GM18517 (cell line): ENCODE results near the gene SFMBT2.
"Not testable (repeated sequence)": the region's sequence is repeated elsewhere in the genome, so short reads cannot be mapped to it uniquely, and the experiment has no call there.

ENCODE experiments used
- ATAC-seq: cut with Tn5 transposase; IDR thresholded peaks from one replicate; pipeline ENCODE4 v1.9.1; 2021; ENCODE audit warnings: mild to moderate bottlenecking, moderate library complexity; ENCODE audit not compliant: unreplicated experiment

Gene SFMBT2

GRCh38 chr10:7193369-7193768 is 217.5 kb downstream of the SFMBT2 start:
- no peak for ATAC-seq

DNA sequence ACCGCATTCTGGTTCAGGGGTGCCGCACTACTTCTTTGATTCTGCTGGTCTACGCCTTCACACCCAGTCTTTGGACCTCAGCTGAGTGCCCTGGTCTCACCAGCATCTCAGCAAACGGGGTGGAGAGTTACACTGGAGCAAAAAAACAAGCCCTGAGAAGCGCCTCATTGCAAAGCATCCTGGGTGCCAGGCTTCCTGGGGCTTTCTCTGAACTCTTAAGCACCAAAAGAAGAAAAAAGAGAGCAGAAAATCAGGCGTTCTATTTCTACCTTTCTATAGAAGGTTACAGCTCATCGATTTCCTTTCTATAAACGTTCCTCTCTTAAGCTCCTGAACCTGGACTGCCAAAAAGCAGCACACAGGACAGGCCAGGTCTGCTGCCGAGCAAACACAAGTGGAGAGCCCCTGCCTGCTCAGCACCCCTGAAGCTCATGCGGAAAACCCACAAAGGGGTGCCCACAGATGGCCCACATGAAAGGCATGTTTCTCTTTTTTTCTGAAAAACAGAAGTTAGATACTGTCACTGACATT is 217.9 kb downstream of the SFMBT2 start:
- no peak for ATAC-seq

- ATAC-seq, result no peak
Observed at GRCh38 chr10:7192061-7192460, 218.8 kb downstream of the SFMBT2 start.

DNA sequence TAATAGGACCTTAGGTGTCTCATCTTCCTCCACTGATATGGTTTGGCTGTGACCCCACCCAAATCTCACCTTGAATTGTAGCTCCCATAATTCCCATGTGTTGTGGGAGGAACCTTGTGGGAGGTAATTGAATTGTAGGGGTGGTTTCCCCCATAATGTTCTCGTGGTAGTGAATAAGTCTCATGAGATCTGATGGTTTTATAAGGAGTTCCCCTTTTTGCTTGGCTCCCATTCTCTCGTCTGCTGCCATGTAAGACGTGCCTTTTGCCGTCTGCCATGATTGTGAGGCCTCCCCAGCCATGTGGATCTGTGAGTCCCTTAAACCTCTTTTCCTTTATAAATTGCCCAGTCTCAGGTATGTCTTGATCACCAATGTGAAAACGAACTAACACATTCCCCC is 220.1 kb downstream of the SFMBT2 start:
- not testable (repeated sequence) for ATAC-seq

GRCh38 chr10:7189909-7190308 is 220.9 kb downstream of the SFMBT2 start:
- ATAC-seq, result no peak

GRCh38 chr10:7188456-7189050 is 222.3 kb downstream of the SFMBT2 start:
- no peak for ATAC-seq

DNA sequence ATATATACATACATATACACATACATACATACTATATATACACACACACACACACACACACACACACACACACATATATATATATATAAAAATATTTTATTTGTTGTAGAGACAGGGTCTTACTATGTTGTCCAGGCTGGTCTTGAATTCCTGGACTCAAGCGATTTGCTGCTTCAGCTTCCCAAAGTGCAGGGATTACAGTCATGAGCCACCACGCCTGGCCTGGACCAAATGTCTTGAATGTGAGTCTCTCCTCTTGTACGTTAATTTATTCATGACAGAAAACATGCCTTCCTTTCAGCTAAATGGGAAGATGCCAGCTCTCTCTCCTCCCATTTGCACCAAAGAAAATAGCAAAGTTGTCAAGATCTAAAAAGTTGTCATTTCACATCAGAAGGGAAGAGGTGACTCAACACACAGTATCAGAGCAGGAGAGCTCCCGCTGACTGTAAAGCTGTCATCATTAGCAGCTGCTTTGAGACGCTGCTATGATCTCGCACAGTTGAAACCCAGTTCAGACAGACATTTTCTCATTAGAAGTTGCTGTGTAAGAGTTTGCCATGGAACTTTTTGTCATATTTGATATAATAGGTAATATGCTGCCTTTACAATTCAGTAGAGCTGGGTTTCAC is 224.3 kb downstream of the SFMBT2 start:
- no peak for ATAC-seq

GRCh38 chr10:7185367-7185690 is 225.5 kb downstream of the SFMBT2 start:
- ATAC-seq, result no peak

DNA sequence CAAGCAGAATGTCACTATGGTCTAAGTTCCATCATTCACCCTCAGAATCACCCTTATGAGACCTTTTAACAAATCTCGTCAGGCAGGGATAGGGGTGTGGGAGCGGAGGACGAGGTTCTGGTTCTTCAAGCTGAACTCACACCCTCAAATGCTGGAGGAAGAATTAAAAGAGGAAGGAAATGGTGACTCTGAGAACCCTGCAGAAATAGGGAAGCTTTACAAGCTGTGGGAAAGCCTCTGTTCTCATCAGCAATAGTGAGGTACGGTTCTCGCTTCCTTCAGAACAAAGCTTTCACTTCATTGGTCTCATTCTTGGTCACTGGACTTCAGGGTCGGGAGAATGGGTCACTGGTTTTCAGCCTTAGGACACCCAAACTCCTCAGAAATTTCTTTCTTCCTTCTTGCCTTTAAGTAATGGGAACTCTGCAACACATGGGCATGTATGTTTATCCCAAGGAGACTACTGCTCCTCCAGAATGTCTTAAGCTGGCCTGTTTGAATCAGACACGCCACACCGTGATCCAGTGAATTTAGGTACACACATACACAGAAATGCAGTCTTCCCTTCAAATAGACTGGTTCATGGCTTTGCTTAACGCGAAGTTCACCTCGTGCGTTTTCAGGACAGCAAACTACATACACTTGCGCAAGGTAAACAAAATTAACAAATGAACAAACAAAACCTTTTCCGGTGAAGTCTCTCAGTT is 226.0 kb downstream of the SFMBT2 start:
- no peak for ATAC-seq

- ATAC-seq, result not testable (repeated sequence)
Observed at GRCh38 chr10:7184116-7184515, 226.7 kb downstream of the SFMBT2 start.

DNA sequence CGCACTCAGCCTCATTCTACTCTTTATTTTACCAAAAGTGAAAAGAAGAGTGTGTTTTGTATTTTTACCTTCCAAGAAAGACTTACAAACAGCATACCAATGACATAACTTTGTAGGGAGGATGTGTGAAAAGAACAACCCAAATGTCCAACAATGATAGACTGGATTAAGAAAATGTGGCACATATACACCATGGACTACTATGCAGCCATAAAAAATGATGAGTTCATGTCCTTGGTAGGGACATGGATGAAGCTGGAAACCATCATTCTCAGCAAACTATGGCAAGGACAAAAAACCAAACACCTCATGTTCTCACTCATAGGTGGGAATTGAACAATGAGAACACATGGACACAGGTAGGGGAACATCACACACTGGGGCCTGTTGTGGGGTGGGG is 228.5 kb downstream of the SFMBT2 start:
- not testable (repeated sequence) for ATAC-seq

- no peak for ATAC-seq
Observed at GRCh38 chr10:7181420-7181819, 229.4 kb downstream of the SFMBT2 start.

- ATAC-seq, result no peak
Observed at GRCh38 chr10:7179536-7179935, 231.3 kb downstream of the SFMBT2 start.

DNA sequence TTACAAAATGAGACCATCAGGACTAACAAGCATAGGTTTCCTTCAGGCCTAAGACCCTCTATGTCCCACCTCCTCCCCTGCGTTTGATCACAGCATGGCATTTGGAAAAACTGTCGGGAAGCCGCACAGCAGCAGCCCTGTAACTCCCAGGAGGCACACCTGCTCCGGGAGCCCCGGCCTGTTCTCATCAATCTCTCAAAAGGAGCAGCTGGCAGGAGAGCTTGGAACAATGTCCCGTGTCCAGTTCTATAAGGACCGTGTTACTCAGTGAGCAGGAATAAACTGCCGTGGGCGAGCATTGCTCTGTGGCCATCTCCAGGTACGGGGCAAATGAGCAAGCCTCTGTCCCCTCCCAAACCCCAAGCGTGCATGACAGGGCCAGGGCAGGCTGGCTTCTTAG is 236.9 kb downstream of the SFMBT2 start:
- no peak for ATAC-seq

DNA sequence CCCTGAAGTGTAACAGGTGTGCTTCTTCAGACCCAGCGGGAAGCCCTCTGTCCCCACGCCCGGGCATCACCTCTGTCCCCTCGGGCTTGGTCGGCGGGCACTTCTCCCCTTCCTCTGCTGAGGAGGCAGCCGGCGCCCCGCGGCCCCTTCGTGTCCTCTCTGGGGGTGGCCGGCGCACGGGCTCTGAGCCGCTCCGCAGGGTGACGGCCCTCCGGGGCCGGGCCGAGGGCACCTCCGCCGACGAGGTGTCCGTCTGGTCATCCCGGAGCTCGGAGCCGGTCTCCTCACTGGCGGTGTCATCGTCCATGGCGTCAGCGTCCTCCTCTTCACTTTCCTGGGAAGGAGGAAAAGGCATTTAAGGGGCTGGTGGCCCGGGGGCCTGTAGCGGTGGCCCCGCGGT is 239.0 kb downstream of the SFMBT2 start:
- no peak for ATAC-seq

- ATAC-seq, result no peak
Observed at GRCh38 chr10:7170626-7171322, 240.1 kb downstream of the SFMBT2 start.

DNA sequence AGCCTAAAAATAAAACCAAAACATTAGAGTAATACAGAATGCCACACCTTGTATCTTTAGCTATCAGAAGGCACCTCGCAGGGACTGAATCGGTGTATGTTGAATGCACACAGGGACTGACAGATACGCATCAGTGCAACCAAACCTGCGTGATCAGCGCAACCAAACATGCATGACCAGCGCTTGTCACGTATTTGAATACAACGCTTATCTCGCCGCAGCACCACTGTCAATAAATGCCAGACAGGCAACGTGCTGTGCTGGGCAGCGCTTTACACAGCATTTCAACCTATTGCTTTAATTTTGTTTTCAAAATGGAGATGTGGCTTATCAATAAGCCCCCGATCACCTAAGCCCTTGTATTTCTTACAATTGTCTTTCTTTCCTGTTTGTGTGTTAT is 242.4 kb downstream of the SFMBT2 start:
- no peak for ATAC-seq

DNA sequence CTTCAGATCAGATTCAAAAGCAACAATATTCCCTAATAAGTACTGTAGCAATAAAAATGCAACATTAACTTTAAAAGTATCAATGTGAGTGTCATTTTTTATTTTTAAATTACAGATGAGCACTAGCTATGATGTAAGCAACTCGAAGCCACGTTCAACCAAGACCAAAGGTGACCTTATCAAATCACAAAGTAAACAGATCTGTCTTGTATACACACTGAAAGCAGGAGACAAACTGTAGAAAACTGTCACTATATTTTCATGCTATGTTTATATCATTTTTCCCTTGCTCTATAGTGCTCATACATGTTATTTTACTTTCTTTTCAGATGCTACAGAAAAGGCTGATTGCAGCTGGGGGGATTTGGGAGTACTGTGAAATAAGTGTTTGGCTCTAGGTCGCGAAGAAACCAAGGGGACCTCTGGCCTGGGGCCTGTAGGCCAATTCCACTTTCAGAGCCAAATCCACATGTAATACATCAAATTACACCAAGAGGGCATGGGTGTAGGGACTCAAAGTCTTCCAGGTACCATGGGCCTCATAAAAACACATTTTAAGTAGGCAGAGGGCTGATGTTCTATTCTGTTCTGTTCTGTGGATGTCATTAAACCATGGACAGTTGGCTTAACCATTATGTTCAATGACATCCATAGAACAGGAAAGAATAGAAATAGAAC is 245.2 kb downstream of the SFMBT2 start:
- no peak for ATAC-seq

GRCh38 chr10:7164955-7165354 is 245.9 kb downstream of the SFMBT2 start:
- no peak for ATAC-seq

DNA sequence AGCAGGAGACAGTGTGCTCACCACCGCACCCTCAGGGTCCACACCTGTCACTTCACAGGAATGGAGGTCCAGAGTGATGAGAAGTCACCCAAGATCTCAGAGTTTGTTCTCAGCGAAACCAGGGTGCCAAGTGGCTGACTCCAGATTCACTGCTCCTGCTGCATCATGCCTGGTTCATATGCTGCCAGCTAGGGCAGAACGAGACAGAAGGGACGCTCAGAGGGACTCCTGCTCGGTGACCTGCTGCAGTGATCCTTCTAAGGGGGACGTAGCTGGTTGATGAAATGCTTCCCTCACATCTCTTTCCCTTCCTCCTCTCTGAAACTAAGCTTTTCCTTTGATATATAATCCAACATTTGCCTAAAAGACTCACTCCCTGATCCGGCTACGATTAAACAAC is 248.5 kb downstream of the SFMBT2 start:
- ATAC-seq, result no peak
